OCI-LY3 (cell line): Measurements from ENCODE around the gene EML3.

Source experiments
- H2AFZ ChIP-seq: fragments of 200-600, 300-600 bp; shearing (Covaris generic); 2 replicates; pipeline ENCODE4 v1.6.0; 2014; ENCODE audit warnings: antibody characterized with exemption, low read depth, low read length
- H3K27ac ChIP-seq: fragments of 200-600, 300-600 bp; sonication (generic); 2 replicates; pipeline ENCODE4 v1.5.1; 2014; ENCODE audit warnings: mild to moderate bottlenecking, low read length, moderate library complexity, mixed read lengths
- H3K27me3 ChIP-seq: fragments of 200-600, 300-600 bp; sonication (generic); 2 replicates; pipeline ENCODE4 v1.6.1; 2014; ENCODE audit warnings: low read depth, low read length, mixed read lengths
- H3K36me3 ChIP-seq: fragments of 200-600, 300-600 bp; sonication (generic); replicated peaks from 2 replicates; pipeline ENCODE3; 2014; ENCODE audit warnings: low read depth, low read length, mixed read lengths
- H3K4me1 ChIP-seq: fragments of 300-600, 200-600 bp; sonication (generic); 2 replicates; pipeline ENCODE4 v1.6.1; 2014; ENCODE audit warnings: low read length, mixed read lengths
- H3K4me2 ChIP-seq: fragments of 200-600, 300-600 bp; sonication (generic); 2 replicates; pipeline ENCODE4 v1.6.1; 2014; ENCODE audit warnings: low read length, mixed read lengths
- H3K4me3 ChIP-seq: fragments of 300-600, 200-600 bp; sonication (generic); 2 replicates; pipeline ENCODE4 v1.5.1; 2014; ENCODE audit warnings: antibody characterized with exemption, mild to moderate bottlenecking, low read length, moderate library complexity
- H3K79me2 ChIP-seq: fragments of 300-600, 200-600 bp; shearing (Covaris generic); 2 replicates; pipeline ENCODE4 v1.6.1; 2014; ENCODE audit warnings: mild to moderate bottlenecking, low read length, mixed read lengths
- H3K9ac ChIP-seq: fragments of 300-600, 200-600 bp; shearing (Covaris generic); 2 replicates; pipeline ENCODE4 v1.6.0; 2014; ENCODE audit warnings: mild to moderate bottlenecking, low read length, moderate library complexity
- H3K9me3 ChIP-seq: fragments of 200-600, 300-600 bp; shearing (Covaris generic); 2 replicates; pipeline ENCODE4 v1.6.1; 2014; ENCODE audit warnings: low read length, mixed read lengths; ENCODE audit not compliant: insufficient read depth
- H4K20me1 ChIP-seq: fragments of 200-600, 300-600 bp; sonication (generic); 2 replicates; pipeline ENCODE4 v1.6.1; 2016; ENCODE audit warnings: low read length, mixed read lengths; ENCODE audit not compliant: insufficient read depth
- CTCF ChIP-seq: fragments of 200-600, 300-600 bp; sonication (generic); IDR thresholded peaks from 2 replicates; pipeline ENCODE4 v1.5.1; 2014; ENCODE audit warnings: antibody characterized with exemption, low read length, low read depth
- EZH2phosphoT487 ChIP-seq: fragments of 200-600 bp; shearing (Covaris generic); IDR thresholded peaks from 2 replicates; pipeline ENCODE4 v1.6.1; 2018; ENCODE audit warnings: antibody characterized with exemption, mixed run types, low read depth

Gene EML3

GRCh38 chr11:62601122-62601371 lies 11.5 kb downstream of the EML3 start:
- no peak for TF ChIP-seq CTCF
- TF ChIP-seq EZH2phosphoT487, result no peak
- peaks cover 25% of the 10 kb centered on the region for H3K4me1 ChIP-seq
- no peaks in the 10 kb centered on the region for H3K27me3 ChIP-seq
- no peaks in the 10 kb centered on the region for H3K9me3 ChIP-seq
- H3K27ac ChIP-seq, result peak overlapping the region; percentile 82
- H3K79me2 ChIP-seq, result peaks cover 43% of the 10 kb centered on the region
- no peaks in the 10 kb centered on the region for H4K20me1 ChIP-seq
- peak overlapping the region; percentile 88 for H3K4me2 ChIP-seq
- H3K36me3 ChIP-seq, result peaks cover 50% of the 10 kb centered on the region
- H3K9ac ChIP-seq, result peak overlapping the region; percentile 97
- 0 out of 2 replicates have a peak overlapping the region, but pooled peaks have one; percentile 20 for H2AFZ ChIP-seq
- peak overlapping the region; percentile 87 for H3K4me3 ChIP-seq

GRCh38 chr11:62600367-62601121 lies 12.0 kb downstream of the EML3 start:
- no peaks in the 10 kb centered on the region for H4K20me1 ChIP-seq
- H3K4me3 ChIP-seq, result peak overlapping the region; percentile 87
- H2AFZ ChIP-seq, result 0 out of 2 replicates have a peak overlapping the region, but pooled peaks have one; percentile 20
- no peaks in the 10 kb centered on the region for H3K9me3 ChIP-seq
- TF ChIP-seq EZH2phosphoT487 (no peak), CTCF (no peak)
- peaks cover 43% of the 10 kb centered on the region for H3K79me2 ChIP-seq
- peak overlapping the region; percentile 97 for H3K9ac ChIP-seq
- H3K27me3 ChIP-seq, result no peaks in the 10 kb centered on the region
- peaks cover 55% of the 10 kb centered on the region for H3K36me3 ChIP-seq
- H3K4me2 ChIP-seq, result peak overlapping the region; percentile 88
- peaks cover 25% of the 10 kb centered on the region for H3K4me1 ChIP-seq
- peak overlapping the region; percentile 82 for H3K27ac ChIP-seq

- Histone ChIP-seq H3K4me2 (peak overlapping the region; percentile 88), H3K4me1 (peaks cover 25% of the 10 kb centered on the region), H3K9me3 (no peaks in the 10 kb centered on the region), H2AFZ (no peak overlapping the region), H4K20me1 (no peaks in the 10 kb centered on the region), H3K27ac (peak overlapping the region; percentile 82), H3K36me3 (peaks cover 60% of the 10 kb centered on the region), H3K79me2 (peaks cover 43% of the 10 kb centered on the region), H3K9ac (peak overlapping the region; percentile 97), H3K27me3 (no peaks in the 10 kb centered on the region), H3K4me3 (peak overlapping the region; percentile 87)
- TF ChIP-seq CTCF, result no peak
- TF ChIP-seq EZH2phosphoT487, result no peak
Observed at GRCh38 chr11:62599901-62600300, 12.7 kb downstream of the EML3 start.

- peak overlapping the region; percentile 97 for H3K9ac ChIP-seq
- peak overlapping the region; percentile 82 for H3K27ac ChIP-seq
- no peak overlapping the region for H2AFZ ChIP-seq
- peak overlapping the region; percentile 87 for H3K4me3 ChIP-seq
- no peaks in the 10 kb centered on the region for H4K20me1 ChIP-seq
- peaks cover 68% of the 10 kb centered on the region for H3K36me3 ChIP-seq
- TF ChIP-seq EZH2phosphoT487, result no peak
- no peak for TF ChIP-seq CTCF
- H3K79me2 ChIP-seq, result peaks cover 43% of the 10 kb centered on the region
- no peaks in the 10 kb centered on the region for H3K27me3 ChIP-seq
- peak overlapping the region; percentile 88 for H3K4me2 ChIP-seq
- peaks cover 25% of the 10 kb centered on the region for H3K4me1 ChIP-seq
- no peaks in the 10 kb centered on the region for H3K9me3 ChIP-seq
Observed at GRCh38 chr11:62599069-62599696, 13.4 kb downstream of the EML3 start.
